Adipose tissue (tissue), 3 donors: Measurements from ENCODE around the gene AFDN. TPM values are rescaled to one million over a fixed set of nuclear protein-coding genes. Genes with fewer than 3 reads are reported as not detected.

Experiments used
- H3K27ac ChIP-seq: one replicate; pipeline ENCODE4 v1.5.1; 2013; ENCODE audit warnings: low read depth, low read length
- WGBS, 3 donors: extraction: QIAGEN DNeasy Blood & Tissue Kit; methylation state at CpG; one replicate each; pipeline ENCODE4 v1.1.7; 2013; 5-methylcytosine and 5-hydroxymethylcytosine counted together
- polyA plus RNA-seq, 3 donors: library from polyadenylated mRNA; stranded (reverse); fragments of 200-250 nt; gene quantifications; one replicate each; pipeline ENCODE4 v1.2.3, GENCODE V29; 2013
- donor health status: healthy with polysubstance abuse.
- donor health status: Bipolar disorder and iron deficiency.
- donor health status: healthy.

The AFDN gene
- polyA plus RNA-seq, 3 donors, result 29.4 to 45.3 (median 29.8) TPM

GRCh38 chr6:167976708-167977107, 150.0 kb downstream of the AFDN start:
- no peak overlapping the region for H3K27ac ChIP-seq
- WGBS, 3 donors, result 95 to 97% (median 97%) methylated on average over 26 to 27 of the region's 27 CpGs

GRCh38 chr6:167977717-167978467, 151.2 kb downstream of the AFDN start:
- 91 to 95% (median 91%) methylated on average over 36 to 43 of the region's 43 CpGs for WGBS, 3 donors
- H3K27ac ChIP-seq, result no peak overlapping the region

- no peak overlapping the region for H3K27ac ChIP-seq
- WGBS, 3 donors, result 61 to 87% (median 76%) methylated on average over 7 of the region's 7 CpGs
Measured at GRCh38 chr6:167978607-167979006, 151.9 kb downstream of the AFDN start.

- 87 to 91% (median 89%) methylated on average over 12 of the region's 12 CpGs for WGBS, 3 donors
- no peak overlapping the region for H3K27ac ChIP-seq
Measured at GRCh38 chr6:167979436-167980139, 152.9 kb downstream of the AFDN start.

- 72 to 74% (median 73%) methylated on average over 3 of the region's 3 CpGs for WGBS, 3 donors
- H3K27ac ChIP-seq, result no peak overlapping the region
Measured at GRCh38 chr6:167980911-167981580, 154.3 kb downstream of the AFDN start.

- 76 to 85% (median 78%) methylated on average over 7 of the region's 7 CpGs for WGBS, 3 donors
- H3K27ac ChIP-seq, result no peak overlapping the region
Measured at GRCh38 chr6:167981916-167982462, 155.3 kb downstream of the AFDN start.

- 90 to 94% (median 94%) methylated on average over 11 of the region's 11 CpGs for WGBS, 3 donors
- H3K27ac ChIP-seq, result no peak overlapping the region
Measured at GRCh38 chr6:167984144-167984719, 157.5 kb downstream of the AFDN start.

GRCh38 chr6:167984876-167985604, 158.3 kb downstream of the AFDN start:
- H3K27ac ChIP-seq, result no peak overlapping the region
- WGBS, 3 donors, result 87 to 94% (median 87%) methylated on average over 13 of the region's 13 CpGs

- WGBS, 3 donors, result 96% methylated on average over 39 of the region's 39 CpGs
- no peak overlapping the region for H3K27ac ChIP-seq
Measured at GRCh38 chr6:167985911-167986595, 159.3 kb downstream of the AFDN start.

GRCh38 chr6:167987396-167988153, 160.9 kb downstream of the AFDN start:
- WGBS, 3 donors, result 85 to 90% (median 87%) methylated on average over 35 of the region's 35 CpGs
- H3K27ac ChIP-seq, result no peak overlapping the region

- no peak overlapping the region for H3K27ac ChIP-seq
- 52 to 82% (median 57%) methylated on average over 5 of the region's 5 CpGs for WGBS, 3 donors
Measured at GRCh38 chr6:167988154-167988495, 161.4 kb downstream of the AFDN start.

- H3K27ac ChIP-seq, result no peak overlapping the region
- WGBS, 3 donors, result 92 to 95% (median 94%) methylated on average over 36 of the region's 36 CpGs
Measured at GRCh38 chr6:167988945-167989841, 162.5 kb downstream of the AFDN start.

GRCh38 chr6:167990016-167990945, 163.6 kb downstream of the AFDN start:
- no peak overlapping the region for H3K27ac ChIP-seq
- WGBS, 3 donors, result 93 to 94% (median 93%) methylated on average over 73 to 75 of the region's 75 CpGs

GRCh38 chr6:167993169-167993568, 166.5 kb downstream of the AFDN start:
- WGBS, 3 donors, result 68 to 87% (median 72%) methylated on average over 16 of the region's 16 CpGs
- no peak overlapping the region for H3K27ac ChIP-seq

- H3K27ac ChIP-seq, result no peak overlapping the region
- 66 to 85% (median 84%) methylated on average over 11 of the region's 11 CpGs for whole genome bisulfite sequencing, 3 donors
Measured at GRCh38 chr6:167993831-167994230, 167.1 kb downstream of the AFDN start.
